ENCODE data around the gene LRRC7. TPM values are rescaled to one million over a fixed set of nuclear protein-coding genes. Genes with fewer than 3 reads are reported as not detected.

Gene LRRC7
- total and polyA plus RNA-seq, 3 experiments from 2014 or later: not detected

GRCh38 chr1:70091811-70092210 is 524.1 kb downstream of the LRRC7 start:
- CTCF ChIA-PET: no interaction called here

GRCh38 chr1:70092526-70092925 is 524.8 kb downstream of the LRRC7 start:
- H3K27ac Mint-ChIP-seq: no peak overlapping the region
- ChIA-PET CTCF (no interaction called here), POLR2A (no interaction called here)
- H3K36me3 Mint-ChIP-seq: no peaks in the 10 kb centered on the region
- Histone ChIP-seq H3K27ac (ENCODE audit: low read depth, low read length) (no peak overlapping the region), H3K36me3 (ENCODE audit: insufficient read depth, low read length) (no peaks in the 10 kb centered on the region), H3K4me1 (ENCODE audit: insufficient read depth, low read length) (no peaks in the 10 kb centered on the region), H3K27me3 (ENCODE audit: insufficient read depth, low read length, poor library complexity, severe bottlenecking) (no peaks in the 10 kb centered on the region), H3K4me3 (ENCODE audit: low read length) (no peak overlapping the region), H3K9me3 (ENCODE audit: low read length) (no peaks in the 10 kb centered on the region)
- H3K4me1 Mint-ChIP-seq: no peaks in the 10 kb centered on the region
- DNase-seq: no peak
- no peak overlapping the region for H3K4me3 Mint-ChIP-seq
- peaks cover 0 to 5% (median 0%) of the 10 kb centered on the region in 5 donors for H3K9me3 Mint-ChIP-seq
- H3K27me3 Mint-ChIP-seq: peaks cover 0 to 9% of the 10 kb centered on the region in 2 donors

More at GRCh38 chr1:70091811-70092210, 524.1 kb downstream of the LRRC7 start:
- no peak for DNase-seq
- H3K27me3 ChIP-seq (ENCODE audit: insufficient read depth, low read length, poor library complexity, severe bottlenecking): no peaks in the 10 kb centered on the region
- H3K9me3 ChIP-seq (ENCODE audit: low read length): no peaks in the 10 kb centered on the region
- Mint-ChIP-seq H3K4me1 (no peaks in the 10 kb centered on the region), H3K4me3 (no peak overlapping the region), H3K36me3 (no peaks in the 10 kb centered on the region), H3K27me3 (peaks cover 0 to 9% of the 10 kb centered on the region in 2 donors), H3K27ac (no peak overlapping the region), H3K9me3 (peaks cover 0 to 5% (median 0%) of the 10 kb centered on the region in 5 donors)
- H3K4me1 ChIP-seq (ENCODE audit: insufficient read depth, low read length): no peaks in the 10 kb centered on the region
- POLR2A ChIA-PET: no interaction called here
- H3K27ac ChIP-seq (ENCODE audit: low read depth, low read length): no peak overlapping the region
- H3K36me3 ChIP-seq (ENCODE audit: insufficient read depth, low read length): no peaks in the 10 kb centered on the region
- no peak overlapping the region for H3K4me3 ChIP-seq (ENCODE audit: low read length)

DNA sequence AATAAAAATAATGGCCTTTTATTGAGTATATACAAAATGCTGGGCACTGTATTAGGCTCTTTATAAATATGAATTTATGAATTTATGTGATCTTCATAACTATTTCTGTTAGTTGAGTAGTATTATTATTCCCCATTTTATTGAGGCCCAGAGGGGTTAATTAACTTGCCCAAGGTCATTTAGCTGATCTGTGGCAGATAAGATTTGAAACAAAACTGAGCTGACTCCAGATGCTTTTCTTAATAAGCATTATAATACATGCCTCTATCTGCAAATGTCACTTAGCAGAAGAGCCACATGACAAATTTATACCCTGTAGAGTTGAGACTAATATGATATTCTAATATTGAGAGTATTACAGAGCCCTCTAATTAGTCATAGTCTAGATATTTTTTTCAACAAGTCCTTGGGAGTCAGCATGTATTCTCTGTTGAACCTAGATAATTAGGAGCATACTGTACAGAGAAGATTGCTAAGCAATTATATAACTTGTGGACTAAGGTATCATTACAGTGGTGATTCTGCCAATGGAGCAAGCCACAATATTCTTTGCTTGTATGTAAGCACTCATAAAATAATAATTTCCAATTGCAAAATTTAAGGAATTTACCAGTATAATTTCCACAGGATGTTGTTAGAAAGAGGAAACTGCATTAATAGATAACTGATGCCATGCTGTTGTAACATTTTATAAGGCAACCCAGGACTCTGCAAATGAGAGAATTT is 525.7 kb downstream of the LRRC7 start:
- H3K27me3 ChIP-seq (ENCODE audit: insufficient read depth, low read length, poor library complexity, severe bottlenecking): no peaks in the 10 kb centered on the region
- Mint-ChIP-seq H3K9me3 (peaks cover 0 to 5% (median 0%) of the 10 kb centered on the region in 5 donors), H3K27me3 (peaks cover 0 to 9% of the 10 kb centered on the region in 2 donors), H3K36me3 (no peaks in the 10 kb centered on the region), H3K27ac (no peak overlapping the region), H3K4me3 (no peak overlapping the region), H3K4me1 (no peaks in the 10 kb centered on the region)
- DNase-seq: no peak
- no peaks in the 10 kb centered on the region for H3K4me1 ChIP-seq (ENCODE audit: insufficient read depth, low read length)
- H3K9me3 ChIP-seq (ENCODE audit: low read length): no peaks in the 10 kb centered on the region
- H3K36me3 ChIP-seq (ENCODE audit: insufficient read depth, low read length): no peaks in the 10 kb centered on the region
- ChIA-PET POLR2A (no interaction called here), CTCF (no interaction called here)
- H3K4me3 ChIP-seq (ENCODE audit: low read length): no peak overlapping the region
- H3K27ac ChIP-seq (ENCODE audit: low read depth, low read length): no peak overlapping the region

DNA sequence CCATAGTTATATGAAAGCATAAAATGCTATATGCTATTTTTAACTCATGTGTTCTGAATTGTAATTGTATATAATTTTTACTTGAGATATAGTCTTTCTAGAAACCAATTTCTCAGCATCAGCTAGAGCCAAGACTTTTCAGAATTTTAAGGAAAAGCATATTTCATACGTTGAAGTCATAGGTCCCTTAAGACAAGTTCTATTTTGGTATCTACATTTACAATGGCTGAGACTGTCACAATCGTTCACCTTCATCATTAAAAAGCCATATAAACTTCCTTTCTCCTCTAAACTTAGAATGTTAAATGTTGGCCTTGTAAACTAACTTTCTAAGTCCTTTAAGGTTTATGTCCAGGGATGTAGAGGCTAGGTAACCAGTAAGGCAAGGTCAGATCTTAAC is 533.5 kb downstream of the LRRC7 start:
- Mint-ChIP-seq H3K4me1 (no peaks in the 10 kb centered on the region), H3K4me3 (no peak overlapping the region), H3K27me3 (peaks cover 0 to 6% of the 10 kb centered on the region in 2 donors), H3K9me3 (no peaks in the 10 kb centered on the region), H3K36me3 (no peaks in the 10 kb centered on the region), H3K27ac (no peak overlapping the region)
- Histone ChIP-seq H3K4me1 (ENCODE audit: insufficient read depth, low read length) (no peaks in the 10 kb centered on the region), H3K27me3 (ENCODE audit: insufficient read depth, low read length, poor library complexity, severe bottlenecking) (no peaks in the 10 kb centered on the region), H3K36me3 (ENCODE audit: insufficient read depth, low read length) (no peaks in the 10 kb centered on the region), H3K9me3 (ENCODE audit: low read length) (no peaks in the 10 kb centered on the region), H3K4me3 (ENCODE audit: low read length) (no peak overlapping the region), H3K27ac (ENCODE audit: low read depth, low read length) (no peak overlapping the region)
- ChIA-PET CTCF (no interaction called here), POLR2A (no interaction called here)
- DNase-seq: no peak

DNA sequence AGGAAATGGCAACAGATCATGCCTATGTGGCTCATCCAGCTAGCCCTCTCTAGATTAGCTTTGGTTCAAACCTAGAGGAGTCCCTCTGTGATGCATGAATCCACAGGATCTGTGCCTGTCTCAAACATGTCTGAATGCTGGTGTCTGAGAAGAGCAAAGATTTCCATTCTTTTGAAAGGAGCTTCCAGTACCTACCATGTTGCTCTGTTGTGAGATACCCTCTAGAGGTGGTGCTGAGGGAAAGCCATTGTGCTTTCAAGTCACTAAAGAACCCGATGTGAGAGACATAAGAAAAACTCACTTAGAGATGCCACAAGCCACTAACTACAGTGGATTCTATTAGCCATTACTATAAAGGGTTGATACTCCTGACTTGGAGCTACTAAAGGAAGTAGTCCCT is 534.1 kb downstream of the LRRC7 start:
- H3K36me3 Mint-ChIP-seq: no peaks in the 10 kb centered on the region
- peaks cover 3% of the 10 kb centered on the region in 2 donors for H3K27me3 Mint-ChIP-seq
- H3K9me3 Mint-ChIP-seq: no peaks in the 10 kb centered on the region
- H3K4me1 Mint-ChIP-seq: no peaks in the 10 kb centered on the region
- no peak overlapping the region for H3K27ac Mint-ChIP-seq
- no peak overlapping the region for H3K4me3 Mint-ChIP-seq
- H3K27ac ChIP-seq (ENCODE audit: low read depth, low read length): no peak overlapping the region
- DNase-seq: no peak
- H3K9me3 ChIP-seq (ENCODE audit: low read length): no peaks in the 10 kb centered on the region
- no peaks in the 10 kb centered on the region for H3K4me1 ChIP-seq (ENCODE audit: insufficient read depth, low read length)
- H3K27me3 ChIP-seq (ENCODE audit: insufficient read depth, low read length, poor library complexity, severe bottlenecking): no peaks in the 10 kb centered on the region
- ChIA-PET POLR2A (no interaction called here), CTCF (no interaction called here)
- H3K36me3 ChIP-seq (ENCODE audit: insufficient read depth, low read length): no peaks in the 10 kb centered on the region
- H3K4me3 ChIP-seq (ENCODE audit: low read length): no peak overlapping the region

GRCh38 chr1:70103770-70104169 is 536.0 kb downstream of the LRRC7 start:
- POLR2A ChIA-PET: no interaction called here
- H3K27me3 Mint-ChIP-seq: peaks cover 3 to 8% of the 10 kb centered on the region in 2 donors

GRCh38 chr1:70109241-70109640 is 541.5 kb downstream of the LRRC7 start:
- no peaks in the 10 kb centered on the region for H3K9me3 Mint-ChIP-seq
- POLR2A ChIA-PET: no interaction called here
- no peaks in the 10 kb centered on the region for H3K27me3 ChIP-seq (ENCODE audit: insufficient read depth, low read length, poor library complexity, severe bottlenecking)
- H3K27ac Mint-ChIP-seq: no peak overlapping the region
- H3K9me3 ChIP-seq (ENCODE audit: low read length): no peaks in the 10 kb centered on the region
- H3K4me1 Mint-ChIP-seq: no peaks in the 10 kb centered on the region
- no peak overlapping the region for H3K4me3 Mint-ChIP-seq
- DNase-seq: no peak
- no peaks in the 10 kb centered on the region for H3K36me3 Mint-ChIP-seq
- H3K36me3 ChIP-seq (ENCODE audit: insufficient read depth, low read length): no peaks in the 10 kb centered on the region
- H3K27ac ChIP-seq (ENCODE audit: low read depth, low read length): no peak overlapping the region
- peaks cover 10 to 11% of the 10 kb centered on the region in 2 donors for H3K27me3 Mint-ChIP-seq
- no peaks in the 10 kb centered on the region for H3K4me1 ChIP-seq (ENCODE audit: insufficient read depth, low read length)
- CTCF ChIA-PET: no interaction called here
- no peak overlapping the region for H3K4me3 ChIP-seq (ENCODE audit: low read length)

More at GRCh38 chr1:70103770-70104169, 536.0 kb downstream of the LRRC7 start:
- Mint-ChIP-seq H3K4me1 (no peaks in the 10 kb centered on the region), H3K4me3 (no peak overlapping the region), H3K9me3 (no peaks in the 10 kb centered on the region), H3K36me3 (no peaks in the 10 kb centered on the region), H3K27ac (no peak overlapping the region)
- DNase-seq: no peak
- CTCF ChIA-PET: interaction anchor here (1.2 kb wide), 1 partner anchor 16 kb away, joined by 3 read pairs; no protein-coding TSS in a partner anchor
- Histone ChIP-seq H3K27ac (ENCODE audit: low read depth, low read length) (no peak overlapping the region), H3K36me3 (ENCODE audit: insufficient read depth, low read length) (no peaks in the 10 kb centered on the region), H3K27me3 (ENCODE audit: insufficient read depth, low read length, poor library complexity, severe bottlenecking) (no peaks in the 10 kb centered on the region), H3K9me3 (ENCODE audit: low read length) (no peaks in the 10 kb centered on the region), H3K4me1 (ENCODE audit: insufficient read depth, low read length) (no peaks in the 10 kb centered on the region), H3K4me3 (ENCODE audit: low read length) (no peak overlapping the region)

GRCh38 chr1:70112838-70113237 is 545.1 kb downstream of the LRRC7 start:
- no peak for DNase-seq
- no peak overlapping the region for H3K27ac Mint-ChIP-seq
- H3K36me3 Mint-ChIP-seq: no peaks in the 10 kb centered on the region
- H3K9me3 Mint-ChIP-seq: no peaks in the 10 kb centered on the region
- Histone ChIP-seq H3K27ac (ENCODE audit: low read depth, low read length) (no peak overlapping the region), H3K9me3 (ENCODE audit: low read length) (no peaks in the 10 kb centered on the region), H3K4me3 (ENCODE audit: low read length) (no peak overlapping the region), H3K4me1 (ENCODE audit: insufficient read depth, low read length) (no peaks in the 10 kb centered on the region), H3K36me3 (ENCODE audit: insufficient read depth, low read length) (no peaks in the 10 kb centered on the region), H3K27me3 (ENCODE audit: insufficient read depth, low read length, poor library complexity, severe bottlenecking) (no peaks in the 10 kb centered on the region)
- ChIA-PET POLR2A (no interaction called here), CTCF (no interaction called here)
- no peaks in the 10 kb centered on the region for H3K4me1 Mint-ChIP-seq
- peaks cover 8 to 10% of the 10 kb centered on the region in 2 donors for H3K27me3 Mint-ChIP-seq
- no peak overlapping the region for H3K4me3 Mint-ChIP-seq

Data from CD8-positive, alpha-beta memory T cell (primary cell).